CD4-positive, alpha-beta T cell (primary cell): ENCODE measurements around the gene COX17. TPM values are rescaled to one million over a fixed set of nuclear protein-coding genes. Genes with fewer than 3 reads are reported as not detected.

Experiments
- ATAC-seq: fragments of 200-7000 bp; cut with Tn5 transposase; one replicate; pipeline ENCODE4 v1.10.0; 2022; ENCODE audit warnings: mild to moderate bottlenecking; ENCODE audit not compliant: poor library complexity
- CTCF ChIA-PET: fragments of 350-600 bp; sonication (Branson Sonifier 250); formaldehyde crosslinking; loops from one replicate; lab custom pipeline; 2021; ENCODE audit warnings: antibody characterized with exemption, inconsistent platforms; lab: Charles Lee
- POLR2A ChIA-PET: fragments of 350-600 bp; sonication (Branson Sonifier 250); formaldehyde crosslinking; loops from one replicate; lab custom pipeline; 2021; ENCODE audit warnings: antibody characterized with exemption, inconsistent platforms; lab: Charles Lee
- DNase-seq, 14 experiments: peaks; one replicate each; pipeline ENCODE4 v3.0.0-alpha.2; 2013 to 2020; ENCODE audit warnings: mixed read lengths in 2 of 14
- H3K27ac ChIP-seq, 2 donors: one replicate each; pipeline versions ENCODE4 v1.5.1 to v1.7.0; 2013; ENCODE audit warnings: low read length in 2 of 2, low read depth in 1 of 2, mild to moderate bottlenecking in 1 of 2
- H3K27me3 ChIP-seq, 2 experiments: 1 replicate in 1 of 2; 2 replicates in 1 of 2; pipeline versions ENCODE4 v1.6.1 to v1.7.0; 2013; ENCODE audit warnings: low read length in 2 of 2, control low read depth in 1 of 2, mild to moderate bottlenecking in 1 of 2, moderate library complexity in 1 of 2; ENCODE audit not compliant: insufficient read depth in 2 of 2, control insufficient read depth in 1 of 2
- H3K36me3 ChIP-seq: one replicate; pipeline ENCODE4 v1.6.1; 2013; ENCODE audit warnings: low read length, control low read depth; ENCODE audit not compliant: insufficient read depth
- H3K4me1 ChIP-seq: one replicate; pipeline ENCODE4 v1.6.1; 2013; ENCODE audit warnings: low read length, control low read depth; ENCODE audit not compliant: insufficient read depth
- H3K4me3 ChIP-seq: one replicate; pipeline ENCODE4 v1.5.1; 2013; ENCODE audit warnings: mild to moderate bottlenecking, low read length, moderate library complexity
- H3K9me3 ChIP-seq, 2 experiments: 1 replicate in 1 of 2; 2 replicates in 1 of 2; pipeline versions ENCODE4 v1.6.1 to v1.7.0; 2013; ENCODE audit warnings: low read length in 2 of 2, mild to moderate bottlenecking in 2 of 2, control low read depth in 1 of 2, moderate library complexity in 1 of 2; ENCODE audit not compliant: control insufficient read depth in 1 of 2, insufficient read depth in 1 of 2
- H3K27ac Mint-ChIP-seq: one replicate; pipeline ENCODE4 v1.8.0; 2020; ENCODE audit warnings: mixed read lengths
- H3K27me3 Mint-ChIP-seq: one replicate; pipeline ENCODE4 v1.8.0; 2021; ENCODE audit warnings: mixed read lengths
- H3K36me3 Mint-ChIP-seq: one replicate; pipeline ENCODE4 v1.8.0; 2021; ENCODE audit warnings: low read depth, mixed read lengths
- H3K4me1 Mint-ChIP-seq: one replicate; pipeline ENCODE4 v1.8.0; 2021; ENCODE audit warnings: low read depth, mixed read lengths
- H3K4me3 Mint-ChIP-seq: one replicate; pipeline ENCODE4 v1.8.0; 2020; ENCODE audit warnings: mild to moderate bottlenecking, mixed read lengths
- H3K9me3 Mint-ChIP-seq: one replicate; pipeline ENCODE4 v1.8.0; 2020; ENCODE audit warnings: mixed read lengths
- CTCF ChIP-seq: fragments of 200-600 bp; IDR thresholded peaks from one replicate; pipeline ENCODE4 v1.8.0; 2022; ENCODE audit warnings: antibody characterized with exemption, mild to moderate bottlenecking
- intact Hi-C, 2 experiments: fragments of 100-400 bp; cut with DNase I in 1 of 2; cut with micrococcal nuclease in 1 of 2; formaldehyde crosslinking; loops; one replicate each; pipeline versions ENCODE4 v1.15.1 to v1.9.0; 2023 to 2025; cut with DNase I, micrococcal nuclease
- total RNA-seq, 174 experiments: library from RNA in 2 of 174; stranded (reverse) in 2 of 174; gene quantifications; one replicate each; pipeline ENCODE4 v1.2.3 and lab custom pipeline; 2021 to 2026

COX17 gene
- total RNA-seq, 2 experiments from 2014 or later = 24.6 to 26.3 TPM

- intact Hi-C loops = no loop called here
- Histone ChIP-seq H3K36me3 (peaks cover 34% of the 10 kb centered on the region), H3K9me3 (no peaks in the 10 kb centered on the region), H3K4me1 (no peaks in the 10 kb centered on the region), H3K27me3 (no peaks in the 10 kb centered on the region), H3K4me3 (no peak overlapping the region), H3K27ac (no peak overlapping the region)
- ChIA-PET POLR2A (interaction anchor here (1.3 kb wide), 1 partner anchor 8 kb away, joined by 6 read pairs; no protein-coding TSS in a partner anchor), CTCF (no interaction called here)
- peaks cover 30% of the 10 kb centered on the region for H3K36me3 Mint-ChIP-seq
- ATAC-seq (no peak), DNase-seq (peak in 2 of 14 experiments; percentile 9 to 30)
- no peak overlapping the region for H3K27ac Mint-ChIP-seq
- no peaks in the 10 kb centered on the region for H3K9me3 Mint-ChIP-seq
- no peak for TF ChIP-seq CTCF
- no peaks in the 10 kb centered on the region for H3K27me3 Mint-ChIP-seq
- no peak overlapping the region for H3K4me3 Mint-ChIP-seq
- no peaks in the 10 kb centered on the region for H3K4me1 Mint-ChIP-seq
Observed at GRCh38 chr3:119664850-119665379, 12.3 kb downstream of the COX17 start.

GRCh38 chr3:119664370-119664769, 12.8 kb downstream of the COX17 start:
- Histone ChIP-seq H3K27me3 (no peaks in the 10 kb centered on the region), H3K27ac (no peak overlapping the region), H3K4me1 (no peaks in the 10 kb centered on the region), H3K36me3 (peaks cover 29% of the 10 kb centered on the region), H3K4me3 (no peak overlapping the region), H3K9me3 (no peaks in the 10 kb centered on the region)
- no peak for TF ChIP-seq CTCF
- CTCF ChIA-PET = no interaction called here
- POLR2A ChIA-PET = interaction anchor here (1.3 kb wide), 1 partner anchor 9 kb away, joined by 6 read pairs; no protein-coding TSS in a partner anchor
- ATAC-seq = no peak
- no peak for DNase-seq
- H3K27ac Mint-ChIP-seq = no peak overlapping the region
- H3K36me3 Mint-ChIP-seq = peaks cover 24% of the 10 kb centered on the region
- H3K4me3 Mint-ChIP-seq = no peak overlapping the region
- H3K27me3 Mint-ChIP-seq = no peaks in the 10 kb centered on the region
- intact Hi-C loops = no loop called here
- no peaks in the 10 kb centered on the region for H3K9me3 Mint-ChIP-seq
- no peaks in the 10 kb centered on the region for H3K4me1 Mint-ChIP-seq

DNA sequence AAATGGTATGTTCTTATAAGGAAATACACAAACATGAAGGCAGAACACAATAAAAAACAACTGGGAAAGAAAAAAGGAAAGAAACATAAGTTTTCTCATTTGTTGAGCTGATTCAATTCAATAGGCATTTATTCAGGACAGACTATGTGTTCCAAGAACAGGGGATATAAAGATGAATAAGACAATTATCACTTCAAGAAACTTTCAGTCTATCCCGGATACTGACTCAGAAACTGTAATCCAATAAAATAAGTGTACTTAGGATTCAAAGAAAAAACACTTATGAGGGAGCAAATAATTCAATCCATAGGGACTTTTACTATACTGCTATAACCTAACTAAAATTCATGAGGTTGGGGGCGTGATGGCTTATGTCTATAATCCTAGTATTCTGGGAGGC, 13.3 kb downstream of the COX17 start:
- CTCF ChIA-PET = no interaction called here
- ATAC-seq = no peak
- intact Hi-C loops = no loop called here

More for the DNA sequence above, 13.3 kb downstream of the COX17 start:
- H3K27ac Mint-ChIP-seq = peak overlapping the region; percentile 4
- Histone ChIP-seq H3K27ac (no peak overlapping the region), H3K4me3 (no peak overlapping the region), H3K4me1 (no peaks in the 10 kb centered on the region), H3K27me3 (no peaks in the 10 kb centered on the region), H3K9me3 (no peaks in the 10 kb centered on the region), H3K36me3 (peaks cover 24% of the 10 kb centered on the region)
- no peak for DNase-seq
- no peak for TF ChIP-seq CTCF
- H3K27me3 Mint-ChIP-seq = no peaks in the 10 kb centered on the region
- POLR2A ChIA-PET = no interaction called here
- H3K4me1 Mint-ChIP-seq = no peaks in the 10 kb centered on the region
- H3K36me3 Mint-ChIP-seq = peaks cover 21% of the 10 kb centered on the region
- H3K9me3 Mint-ChIP-seq = no peaks in the 10 kb centered on the region
- H3K4me3 Mint-ChIP-seq = no peak overlapping the region
